Caco-2 (cell line): ENCODE data around the gene IRF2BP2. TPM values are rescaled to one million over a fixed set of nuclear protein-coding genes. Genes with fewer than 3 reads are reported as not detected.

ENCODE experiments used
- BruUV-seq: library from RNA; stranded (reverse); fragments of 400-500 nt; replicated peaks from 2 replicates; lab custom pipeline; 2021; lab: Mats Ljungman, UMichigan
- CTCF ChIA-PET: fragments of 300-600 bp; sonication (Branson Sonifier 250); formaldehyde crosslinking; loops from one replicate; lab custom pipeline; 2022; ENCODE audit warnings: antibody characterized with exemption; lab: Charles Lee
- POLR2A ChIA-PET: fragments of 300-600 bp; sonication (Branson Sonifier 250); formaldehyde crosslinking; loops from one replicate; lab custom pipeline; 2022; ENCODE audit warnings: antibody characterized with exemption; lab: Charles Lee
- DNase-seq, 2 experiments: peaks; one replicate each; pipeline versions ENCODE4 v3.0.0 to v3.0.0-alpha.2; 2020 to 2022
- H3K27me3 ChIP-seq: replicated peaks from 2 replicates; pipeline ENCODE4 v1.6.0; 2011; ENCODE audit warnings: low read length; ENCODE audit not compliant: control insufficient read depth, insufficient read depth
- H3K36me3 ChIP-seq: 2 replicates; pipeline ENCODE4 v1.5.1; 2011; ENCODE audit warnings: low read length; ENCODE audit not compliant: control insufficient read depth, insufficient read depth
- H3K4me1 ChIP-seq: fragments of 250-450 bp; sonication (Bioruptor Pico); 2 replicates; pipeline ENCODE4 v1.5.1; 2020; ENCODE audit warnings: mild to moderate bottlenecking
- H3K4me3 ChIP-seq: 2 replicates; pipeline ENCODE4 v1.5.1; 2011; ENCODE audit warnings: low read depth, mild to moderate bottlenecking, control low read depth, low read length
- H3K9me3 ChIP-seq: fragments of 250-450 bp; sonication (Bioruptor Pico); 2 replicates; pipeline ENCODE4 v1.5.1; 2020; ENCODE audit warnings: mild to moderate bottlenecking, moderate library complexity
- H3K27ac Mint-ChIP-seq: one replicate; pipeline ENCODE4 v1.8.0; 2022; ENCODE audit warnings: mixed read lengths; ENCODE audit not compliant: unreplicated experiment
- H3K27me3 Mint-ChIP-seq: one replicate; pipeline ENCODE4 v1.8.0; 2022; ENCODE audit warnings: mixed read lengths; ENCODE audit not compliant: insufficient read depth, unreplicated experiment
- H3K36me3 Mint-ChIP-seq: one replicate; pipeline ENCODE4 v1.8.0; 2022; ENCODE audit warnings: mild to moderate bottlenecking, mixed read lengths; ENCODE audit not compliant: insufficient read depth, unreplicated experiment
- H3K4me1 Mint-ChIP-seq: one replicate; pipeline ENCODE4 v1.8.0; 2022; ENCODE audit warnings: low read depth, mixed read lengths; ENCODE audit not compliant: unreplicated experiment
- H3K4me3 Mint-ChIP-seq: one replicate; pipeline ENCODE4 v1.8.0; 2022; ENCODE audit warnings: mild to moderate bottlenecking, moderate library complexity, mixed read lengths; ENCODE audit not compliant: unreplicated experiment
- H3K9me3 Mint-ChIP-seq: one replicate; pipeline ENCODE4 v1.8.0; 2022; ENCODE audit warnings: mixed read lengths; ENCODE audit not compliant: unreplicated experiment
- intact Hi-C: fragments of 100-400 bp; cut with micrococcal nuclease; formaldehyde crosslinking; loops from one replicate; pipeline ENCODE4 v1.10.0; 2022; ENCODE audit not compliant: unreplicated experiment
- total RNA-seq: library from RNA; stranded (reverse); gene quantifications from 2 replicates; pipeline ENCODE4 v1.2.3, GENCODE V29; 2022
- TF ChIP-seq, protein P1 (sequence below), 2 experiments: fragments of 200-600 bp in 1 of 2; IDR thresholded peaks; 1 replicate in 1 of 2; 2 replicates in 1 of 2; pipeline versions ENCODE4 v1.5.1 to v1.8.0; 2011 to 2022; ENCODE audit warnings: antibody characterized with exemption in 1 of 2, control low read depth in 1 of 2, inconsistent platforms in 1 of 2, low read depth in 1 of 2, low read length in 1 of 2, mild to moderate bottlenecking in 1 of 2, moderate library complexity in 1 of 2; ENCODE audit not compliant: insufficient read depth in 1 of 2, severe bottlenecking in 1 of 2, unreplicated experiment in 1 of 2

The IRF2BP2 gene
- total RNA-seq, 1 experiment from 2014 or later = 135 TPM

DNA sequence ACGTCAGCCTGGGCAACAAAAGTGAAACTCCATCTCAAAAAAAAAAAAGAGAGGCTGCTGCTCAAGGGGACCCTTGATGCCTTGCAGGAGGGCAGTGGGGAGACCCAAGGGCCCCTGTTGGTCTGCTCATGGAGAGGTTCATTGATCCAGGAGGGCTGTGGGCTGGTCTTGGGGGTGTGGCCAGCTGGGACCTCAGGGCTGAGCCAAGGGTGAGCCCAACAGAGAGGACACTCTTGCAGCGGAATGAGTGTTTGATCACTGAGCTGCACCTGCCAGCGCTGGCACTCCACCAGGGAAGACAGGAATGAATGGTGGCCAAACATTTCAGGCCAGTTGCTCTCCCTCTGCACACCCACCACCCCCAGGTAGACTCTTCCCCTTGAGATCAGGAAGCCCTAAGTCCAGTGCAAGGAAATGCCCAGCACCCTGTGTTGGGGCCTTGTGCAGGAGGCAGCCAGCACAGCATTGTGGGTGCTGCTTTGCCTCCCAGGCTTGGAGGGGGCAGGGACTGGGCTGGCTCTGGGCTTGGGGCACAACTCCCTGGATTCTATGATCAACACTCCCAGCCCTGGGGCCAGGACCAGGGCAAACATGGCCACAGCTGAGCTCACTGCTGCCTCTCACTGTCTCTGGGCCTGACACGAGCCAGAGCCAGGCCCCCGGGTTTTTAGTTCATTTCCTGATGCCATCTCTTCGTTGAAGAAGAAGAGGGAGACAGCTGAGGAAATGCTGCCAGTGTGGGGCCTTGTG, 50.7 kb downstream of the IRF2BP2 start:
- H3K36me3 ChIP-seq = no peaks in the 10 kb centered on the region
- POLR2A ChIA-PET = no interaction called here
- TF ChIP-seq, protein P1, sequence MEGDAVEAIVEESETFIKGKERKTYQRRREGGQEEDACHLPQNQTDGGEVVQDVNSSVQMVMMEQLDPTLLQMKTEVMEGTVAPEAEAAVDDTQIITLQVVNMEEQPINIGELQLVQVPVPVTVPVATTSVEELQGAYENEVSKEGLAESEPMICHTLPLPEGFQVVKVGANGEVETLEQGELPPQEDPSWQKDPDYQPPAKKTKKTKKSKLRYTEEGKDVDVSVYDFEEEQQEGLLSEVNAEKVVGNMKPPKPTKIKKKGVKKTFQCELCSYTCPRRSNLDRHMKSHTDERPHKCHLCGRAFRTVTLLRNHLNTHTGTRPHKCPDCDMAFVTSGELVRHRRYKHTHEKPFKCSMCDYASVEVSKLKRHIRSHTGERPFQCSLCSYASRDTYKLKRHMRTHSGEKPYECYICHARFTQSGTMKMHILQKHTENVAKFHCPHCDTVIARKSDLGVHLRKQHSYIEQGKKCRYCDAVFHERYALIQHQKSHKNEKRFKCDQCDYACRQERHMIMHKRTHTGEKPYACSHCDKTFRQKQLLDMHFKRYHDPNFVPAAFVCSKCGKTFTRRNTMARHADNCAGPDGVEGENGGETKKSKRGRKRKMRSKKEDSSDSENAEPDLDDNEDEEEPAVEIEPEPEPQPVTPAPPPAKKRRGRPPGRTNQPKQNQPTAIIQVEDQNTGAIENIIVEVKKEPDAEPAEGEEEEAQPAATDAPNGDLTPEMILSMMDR (IDR thresholded peaks at IDR 0.05; ENCODE audit: insufficient read depth in 1 of 2, low read depth in 1 of 2, low read length in 1 of 2, severe bottlenecking in 1 of 2, unreplicated experiment in 1 of 2) = no peak
- no peak overlapping the region for H3K4me3 ChIP-seq
- intact Hi-C loops = no loop called here
- BruUV-seq = no TSS peak
- CTCF ChIA-PET = interaction anchor here (1.3 kb wide), 1 partner anchor 72 kb away, joined by 3 read pairs; no protein-coding TSS in a partner anchor
- H3K4me1 ChIP-seq = peaks cover 40% of the 10 kb centered on the region
- no peak overlapping the region for H3K4me3 Mint-ChIP-seq
- no peaks in the 10 kb centered on the region for H3K36me3 Mint-ChIP-seq
- peaks cover 13% of the 10 kb centered on the region for H3K9me3 Mint-ChIP-seq
- H3K9me3 ChIP-seq = no peaks in the 10 kb centered on the region
- no peaks in the 10 kb centered on the region for H3K27me3 Mint-ChIP-seq
- H3K4me1 Mint-ChIP-seq = peaks cover 14% of the 10 kb centered on the region
- DNase-seq = no peak
- H3K27me3 ChIP-seq = no peaks in the 10 kb centered on the region
- no peak overlapping the region for H3K27ac Mint-ChIP-seq

DNA sequence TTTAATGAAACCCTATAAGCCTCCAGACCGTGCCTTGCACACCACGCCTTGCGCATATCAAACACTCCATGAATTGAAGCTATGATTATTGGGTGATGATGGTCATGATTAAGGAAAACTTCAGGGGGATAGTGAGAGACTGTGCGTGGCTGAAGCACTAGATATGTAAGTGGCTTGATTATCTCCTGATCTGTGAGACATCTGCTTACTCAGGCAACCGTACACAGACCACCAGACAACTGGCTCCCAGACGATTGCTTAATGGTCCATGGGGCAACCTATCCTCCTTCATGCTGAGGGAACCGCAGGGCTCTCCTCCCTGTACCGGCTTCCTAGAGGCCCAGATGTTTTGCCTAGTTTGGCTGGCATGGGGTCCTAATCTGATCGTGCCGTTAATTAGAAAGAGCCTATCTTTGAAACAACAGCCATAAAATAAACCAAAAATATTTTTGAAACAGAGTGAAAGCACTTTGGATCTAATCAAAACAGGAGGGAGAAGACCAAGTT, 51.6 kb downstream of the IRF2BP2 start:
- Mint-ChIP-seq H3K4me1 (peaks cover 23% of the 10 kb centered on the region), H3K36me3 (peaks cover under 1% of the 10 kb centered on the region), H3K9me3 (peaks cover 13% of the 10 kb centered on the region), H3K27me3 (no peaks in the 10 kb centered on the region), H3K27ac (peak overlapping the region; percentile 45), H3K4me3 (no peak overlapping the region)
- H3K4me3 ChIP-seq = no peak overlapping the region
- no peaks in the 10 kb centered on the region for H3K9me3 ChIP-seq
- no peaks in the 10 kb centered on the region for H3K27me3 ChIP-seq
- CTCF ChIA-PET = no interaction called here
- BruUV-seq = no TSS peak
- no peaks in the 10 kb centered on the region for H3K36me3 ChIP-seq
- H3K4me1 ChIP-seq = peaks cover 33% of the 10 kb centered on the region
- DNase-seq = no peak
- intact Hi-C loops = no loop called here
- TF ChIP-seq, protein P1 (IDR thresholded peaks at IDR 0.05; ENCODE audit: insufficient read depth in 1 of 2, low read depth in 1 of 2, low read length in 1 of 2, severe bottlenecking in 1 of 2, unreplicated experiment in 1 of 2) = no peak
- POLR2A ChIA-PET = no interaction called here

DNA sequence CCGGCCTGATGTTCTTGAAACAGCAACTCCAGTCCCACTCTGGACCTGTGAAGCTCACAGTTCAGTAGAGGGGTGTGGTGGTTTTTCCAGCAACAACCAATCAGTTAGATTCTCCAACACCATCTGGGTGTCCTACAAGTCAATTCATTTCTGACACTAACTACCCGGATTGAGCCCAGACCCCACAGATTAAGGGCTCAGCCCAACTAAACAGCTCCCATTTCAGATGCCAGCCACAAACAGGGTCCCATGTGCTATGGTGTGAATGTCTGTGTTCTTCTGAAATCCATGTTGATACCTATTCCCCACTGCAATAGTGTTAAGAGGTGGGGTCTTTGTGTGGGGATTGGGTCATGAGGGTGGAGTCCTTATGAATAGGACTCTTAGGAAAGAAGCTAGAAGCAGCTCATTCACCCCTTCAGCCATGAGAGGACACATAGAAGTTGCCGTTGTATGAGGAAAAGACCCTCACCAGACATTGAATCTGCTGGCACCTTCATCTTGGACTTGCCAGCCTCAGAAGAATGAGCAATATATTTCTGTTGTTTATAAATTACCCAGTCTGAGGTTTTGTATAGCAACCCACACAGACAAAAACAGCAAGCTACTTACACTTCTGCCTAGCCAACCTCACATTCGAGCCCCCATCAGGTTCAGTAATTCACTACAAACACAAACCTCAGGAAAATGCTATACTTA, 53.6 kb downstream of the IRF2BP2 start:
- TF ChIP-seq, protein P1 (IDR thresholded peaks at IDR 0.05; ENCODE audit: insufficient read depth in 1 of 2, low read depth in 1 of 2, low read length in 1 of 2, severe bottlenecking in 1 of 2, unreplicated experiment in 1 of 2) = no peak
- DNase-seq = no peak
- H3K27me3 ChIP-seq = no peaks in the 10 kb centered on the region
- peaks cover 4% of the 10 kb centered on the region for H3K36me3 Mint-ChIP-seq
- ChIA-PET POLR2A (no interaction called here), CTCF (interaction anchor here (0.9 kb wide), 1 partner anchor 70 kb away, joined by 4 read pairs; no protein-coding TSS in a partner anchor)
- H3K4me3 ChIP-seq = no peak overlapping the region
- intact Hi-C loops = no loop called here
- H3K4me1 ChIP-seq = peaks cover 22% of the 10 kb centered on the region
- H3K36me3 ChIP-seq = no peaks in the 10 kb centered on the region
- no peaks in the 10 kb centered on the region for H3K9me3 ChIP-seq
- peaks cover 8% of the 10 kb centered on the region for H3K9me3 Mint-ChIP-seq
- H3K27ac Mint-ChIP-seq = no peak overlapping the region
- peaks cover 25% of the 10 kb centered on the region for H3K4me1 Mint-ChIP-seq
- BruUV-seq = no TSS peak
- no peaks in the 10 kb centered on the region for H3K27me3 Mint-ChIP-seq
- no peak overlapping the region for H3K4me3 Mint-ChIP-seq
